Measurements from ENCODE around the gene FSD1.
"Not testable (repeated sequence)": the region's sequence is repeated elsewhere in the genome, so short reads cannot be mapped to it uniquely, and the experiment has no call there.

FSD1 gene

DNA sequence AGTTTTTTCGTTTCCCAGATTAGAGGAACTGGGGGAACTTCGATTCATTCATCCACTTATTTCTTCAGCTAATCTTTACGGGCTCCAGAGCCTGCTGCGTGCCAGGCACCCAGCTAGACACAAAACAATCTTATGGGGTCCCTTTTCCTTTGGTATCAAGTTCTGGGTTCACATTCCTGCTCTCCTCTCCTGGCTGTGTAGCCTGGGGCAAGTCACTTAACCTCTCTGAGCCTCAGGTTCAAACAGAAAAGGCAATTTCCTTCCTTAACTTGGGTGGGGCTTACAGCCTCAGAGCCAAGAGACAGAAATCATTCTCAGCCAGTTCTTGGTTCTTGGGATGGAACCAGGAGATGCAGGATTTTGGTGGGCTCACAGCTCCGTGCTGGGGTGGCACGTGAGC is 19.4 kb upstream of the FSD1 start:
- no peak for ATAC-seq
- no peak for DNase-seq

GRCh38 chr19:4286141-4286540 is 18.3 kb upstream of the FSD1 start:
- ATAC-seq, DNase-seq: not testable (repeated sequence)

DNA sequence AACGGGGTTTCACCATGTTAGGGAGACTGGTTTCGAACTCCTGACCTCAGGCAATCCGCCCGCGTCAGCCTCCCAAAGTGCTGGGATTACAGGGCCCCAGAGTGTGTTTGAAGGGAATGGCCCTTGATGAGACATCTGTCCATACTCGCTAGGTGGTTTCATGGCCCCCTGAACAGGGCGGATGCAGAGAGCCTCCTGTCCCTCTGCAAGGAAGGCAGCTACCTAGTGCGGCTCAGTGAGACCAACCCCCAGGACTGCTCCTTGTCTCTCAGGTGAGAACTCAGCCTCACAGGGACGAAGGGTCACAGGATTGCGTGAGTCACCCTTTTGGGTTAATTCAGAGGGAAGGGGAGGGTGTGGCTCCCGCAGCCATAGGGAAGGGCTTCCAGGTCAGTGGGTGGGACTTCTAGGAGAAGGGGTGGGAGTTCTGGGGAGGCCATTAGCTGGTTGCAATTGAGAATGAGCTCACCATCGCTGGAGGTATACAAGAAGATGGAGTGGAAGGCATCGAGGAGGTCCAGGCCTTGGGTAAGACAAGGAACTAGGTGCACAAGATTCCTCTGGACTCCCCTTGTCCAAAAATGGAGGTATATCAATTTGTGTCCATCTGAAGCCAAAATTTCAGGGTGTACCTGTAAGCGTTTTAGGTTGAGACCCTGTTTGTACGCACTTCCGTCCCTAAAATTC is 16.2 kb upstream of the FSD1 start:
- no peak for DNase-seq
- ATAC-seq = no peak

GRCh38 chr19:4291184-4291732 is 13.1 kb upstream of the FSD1 start:
- DNase-seq (no peak), ATAC-seq (no peak)

DNA sequence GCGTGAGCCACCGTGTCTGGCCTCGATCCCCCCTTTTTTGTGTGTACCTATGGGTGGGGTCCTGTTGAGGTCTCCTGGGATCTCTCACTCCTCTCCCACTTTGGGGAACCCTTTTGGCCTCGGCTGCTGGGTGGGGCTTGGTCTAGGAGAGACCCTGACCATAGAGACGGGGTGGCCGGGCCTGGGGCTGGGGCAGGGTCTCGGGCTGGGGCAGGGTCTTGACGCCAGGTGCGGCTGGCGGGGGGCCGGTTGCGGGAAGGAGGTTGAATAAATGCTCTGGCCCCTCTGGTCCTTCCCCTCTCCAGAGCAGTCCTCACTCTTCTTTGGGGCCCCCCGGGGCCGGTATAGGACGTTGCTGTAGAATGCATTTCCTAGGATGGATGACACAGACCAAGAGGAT is 11.9 kb upstream of the FSD1 start:
- no peak for DNase-seq
- no peak for ATAC-seq

- ATAC-seq = no peak
Observed at GRCh38 chr19:4294389-4294788, 10.0 kb upstream of the FSD1 start.

DNA sequence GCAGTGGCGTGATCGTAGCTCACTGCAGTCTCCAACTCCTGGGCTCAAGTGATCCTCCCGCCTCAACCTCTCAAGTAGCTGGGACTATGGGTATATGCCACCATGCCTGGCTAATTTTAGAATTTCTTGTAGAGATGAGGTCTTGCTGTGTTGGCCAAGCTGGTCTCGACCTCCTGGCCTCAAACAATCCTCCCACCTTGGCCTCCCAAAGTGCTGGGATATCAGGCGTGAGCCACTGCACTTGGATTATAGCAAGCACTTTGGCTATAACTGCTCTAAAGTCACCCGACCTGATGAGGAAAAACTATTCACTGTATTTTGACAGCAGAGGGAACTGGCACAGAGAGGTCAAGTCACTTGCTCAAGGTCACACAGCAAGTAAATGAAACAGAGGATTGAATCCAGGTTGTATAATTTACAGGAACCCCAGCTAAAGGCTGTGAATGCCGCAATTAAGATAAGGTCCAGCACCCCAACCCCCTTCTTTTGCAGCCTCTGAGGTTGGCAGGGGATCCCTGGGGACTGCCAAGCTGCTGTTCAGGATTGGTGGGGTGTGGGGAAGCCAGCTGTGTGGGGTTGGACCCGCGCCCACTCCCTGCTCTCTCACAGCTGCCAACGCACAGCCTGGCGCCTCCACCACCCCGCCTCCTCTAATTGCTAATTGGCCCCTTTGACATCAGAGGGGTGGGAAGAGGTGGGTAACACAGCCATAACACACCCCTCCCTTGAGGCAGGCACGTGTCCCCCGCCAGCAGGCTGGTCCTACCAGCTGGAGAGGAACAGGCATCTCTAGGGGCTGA is 8.2 kb upstream of the FSD1 start:
- ATAC-seq (no peak), DNase-seq (no peak)

More at GRCh38 chr19:4294389-4294788, 10.0 kb upstream of the FSD1 start:
- no peak for DNase-seq

- peak; percentile 95 for ATAC-seq
- DNase-seq = peak; percentile 57
Observed at GRCh38 chr19:4297901-4298809, 6.2 kb upstream of the FSD1 start.

DNA sequence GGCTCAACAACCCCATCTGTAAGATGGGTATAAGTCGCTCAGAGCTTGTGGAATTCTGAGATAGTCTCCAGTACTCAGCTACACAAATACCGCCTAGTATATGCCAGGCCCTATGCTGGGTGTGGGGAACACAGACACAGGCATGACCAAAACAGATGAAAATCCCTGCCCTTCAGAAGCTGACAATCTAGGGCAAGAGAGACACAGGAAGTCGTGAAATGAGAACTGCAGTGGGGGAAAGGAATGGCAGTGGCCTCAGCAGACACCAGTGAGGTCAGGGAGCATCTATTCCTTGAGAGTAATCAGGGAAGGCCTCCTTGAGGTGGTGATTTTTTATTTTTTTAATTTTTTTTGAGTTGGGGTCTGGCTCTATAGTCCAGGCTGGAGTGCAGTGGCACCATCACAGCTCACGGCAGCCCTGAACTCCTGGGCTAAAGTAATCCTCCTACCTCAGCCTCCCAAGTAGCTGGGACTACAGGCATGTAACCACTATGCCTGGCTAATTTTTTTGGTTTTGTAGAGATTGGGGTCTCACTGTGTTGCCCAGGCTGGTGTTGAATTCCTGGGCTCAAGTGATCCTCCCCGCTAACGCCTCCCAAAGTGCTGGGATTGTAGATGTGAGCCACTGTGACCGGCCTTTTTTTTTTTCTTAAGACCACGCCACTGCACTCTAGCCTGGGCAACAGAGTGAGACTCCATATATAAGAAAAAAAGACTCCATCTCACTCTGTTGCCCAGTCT is 5.4 kb upstream of the FSD1 start:
- ATAC-seq (no peak), DNase-seq (no peak)

GRCh38 chr19:4300589-4300988 is 3.8 kb upstream of the FSD1 start:
- DNase-seq (no peak), ATAC-seq (no peak)

DNA sequence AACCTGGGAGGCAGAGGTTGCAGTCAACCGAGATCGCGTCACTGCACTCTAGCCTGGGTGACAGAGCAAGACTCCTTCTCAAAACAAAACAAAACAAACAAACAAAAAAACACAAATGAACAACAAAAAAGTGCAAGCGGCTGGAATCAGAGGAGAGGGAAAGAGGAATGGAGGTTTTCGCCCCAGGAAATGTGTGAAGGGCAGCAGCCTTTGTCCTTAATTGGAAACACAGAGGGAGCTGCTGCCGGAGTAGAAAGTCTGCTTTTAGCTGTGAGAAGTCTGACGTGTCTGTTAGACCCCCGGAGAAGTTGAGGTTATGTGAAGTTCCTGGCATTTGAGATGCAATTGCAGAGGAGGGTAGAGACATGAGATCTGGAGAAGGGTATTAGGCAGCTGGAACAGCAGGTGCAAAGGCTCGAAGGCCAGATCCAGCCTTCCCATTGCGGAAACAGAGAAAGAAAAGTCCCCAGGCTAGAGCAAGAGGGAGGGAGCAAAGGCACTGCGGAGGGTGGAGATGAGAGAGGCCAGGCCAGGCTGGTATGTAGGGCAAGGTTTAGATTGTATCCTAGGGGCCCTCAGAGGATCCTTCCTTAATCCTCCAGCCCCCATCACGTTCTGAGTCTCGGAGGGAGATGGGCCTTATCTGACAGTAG is 2.7 kb upstream of the FSD1 start:
- DNase-seq (no peak), ATAC-seq (no peak)

DNA sequence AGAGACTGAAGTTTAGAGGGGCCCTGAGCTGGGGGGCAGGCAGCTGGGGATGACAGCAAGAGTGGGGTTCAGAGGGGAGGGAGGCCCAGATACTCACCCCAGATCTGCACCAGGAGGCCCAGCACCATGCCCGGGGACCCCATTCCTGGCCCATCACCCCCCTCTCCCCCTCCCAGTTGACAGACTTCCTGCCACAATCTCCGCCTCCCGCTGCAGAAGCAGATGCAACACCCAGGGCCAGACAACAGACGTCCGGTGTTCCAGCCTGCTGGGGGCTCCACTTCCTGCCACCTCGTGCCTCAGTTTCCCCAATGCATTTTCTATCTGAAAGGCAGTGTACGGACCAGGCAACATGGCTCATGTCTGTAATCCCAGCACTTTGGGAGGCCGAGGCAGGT is 2.2 kb upstream of the FSD1 start, which contains the start of gene TMIGD2:
TSS of gene TMIGD2 (minus strand) at position 147 of the 398 bp plus-strand sequence. CDS start at position 143, 4 bp downstream.
- ATAC-seq (no peak), DNase-seq (peak; percentile 29)

DNA sequence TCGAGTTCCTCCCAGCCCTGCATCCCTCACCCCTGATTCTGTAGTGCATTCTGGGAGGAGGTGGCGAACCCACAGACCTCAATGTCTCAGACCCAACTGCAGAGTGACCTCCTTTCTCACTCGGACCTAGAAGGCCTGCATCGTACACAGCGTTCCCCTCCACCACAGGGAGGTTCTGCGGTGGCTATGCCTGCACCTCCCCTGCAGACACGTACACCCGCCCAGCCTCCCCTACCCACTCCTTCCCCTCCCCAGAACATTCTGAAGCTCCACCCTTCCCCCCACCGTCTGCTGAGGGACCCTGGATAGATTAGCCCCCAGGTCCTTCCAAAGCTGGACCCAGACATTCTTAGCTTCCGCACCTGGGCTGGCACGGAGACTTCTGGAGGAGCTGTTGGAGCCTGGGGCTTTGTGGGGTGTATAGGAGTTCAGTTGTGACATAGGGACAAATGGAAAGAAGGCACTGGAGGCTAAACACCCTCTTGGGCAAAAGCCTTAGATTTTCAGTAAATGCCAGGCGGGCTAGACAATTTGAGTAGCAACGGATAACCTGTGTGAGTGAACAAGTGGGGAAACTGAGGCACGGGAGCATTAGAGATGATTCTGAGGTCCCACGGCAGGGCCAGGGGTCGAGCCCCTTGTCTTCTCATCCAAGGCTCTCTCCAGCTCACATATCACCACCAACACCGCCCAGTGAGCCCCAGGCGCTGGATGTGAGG is 420 bp upstream of the FSD1 start:
- DNase-seq = no peak

DNA sequence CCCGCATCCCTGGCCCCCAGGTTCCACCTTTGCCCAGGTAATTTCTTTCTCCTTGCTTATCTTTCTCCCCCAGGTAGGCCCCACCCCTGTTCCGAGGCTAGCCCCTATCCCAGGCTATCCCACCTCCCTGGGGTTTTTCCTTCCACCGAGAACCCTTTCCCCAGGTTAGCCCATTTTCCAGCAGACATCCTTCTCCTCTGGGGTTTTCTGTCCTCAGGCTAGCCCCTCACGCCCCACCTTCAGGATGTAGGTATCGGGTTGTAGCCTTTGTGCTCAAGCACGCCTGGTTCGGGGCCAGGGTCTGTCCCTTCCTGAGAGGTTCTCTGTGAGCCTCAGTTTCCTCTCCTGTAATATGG is 837 bp downstream of the FSD1 start:
- DNase-seq (no peak), ATAC-seq (no peak)

More for the DNA sequence above, 420 bp upstream of the FSD1 start:
- no peak for ATAC-seq

- DNase-seq (no peak), ATAC-seq (no peak)
Observed at GRCh38 chr19:4305659-4306058, 1.3 kb downstream of the FSD1 start.

DNA sequence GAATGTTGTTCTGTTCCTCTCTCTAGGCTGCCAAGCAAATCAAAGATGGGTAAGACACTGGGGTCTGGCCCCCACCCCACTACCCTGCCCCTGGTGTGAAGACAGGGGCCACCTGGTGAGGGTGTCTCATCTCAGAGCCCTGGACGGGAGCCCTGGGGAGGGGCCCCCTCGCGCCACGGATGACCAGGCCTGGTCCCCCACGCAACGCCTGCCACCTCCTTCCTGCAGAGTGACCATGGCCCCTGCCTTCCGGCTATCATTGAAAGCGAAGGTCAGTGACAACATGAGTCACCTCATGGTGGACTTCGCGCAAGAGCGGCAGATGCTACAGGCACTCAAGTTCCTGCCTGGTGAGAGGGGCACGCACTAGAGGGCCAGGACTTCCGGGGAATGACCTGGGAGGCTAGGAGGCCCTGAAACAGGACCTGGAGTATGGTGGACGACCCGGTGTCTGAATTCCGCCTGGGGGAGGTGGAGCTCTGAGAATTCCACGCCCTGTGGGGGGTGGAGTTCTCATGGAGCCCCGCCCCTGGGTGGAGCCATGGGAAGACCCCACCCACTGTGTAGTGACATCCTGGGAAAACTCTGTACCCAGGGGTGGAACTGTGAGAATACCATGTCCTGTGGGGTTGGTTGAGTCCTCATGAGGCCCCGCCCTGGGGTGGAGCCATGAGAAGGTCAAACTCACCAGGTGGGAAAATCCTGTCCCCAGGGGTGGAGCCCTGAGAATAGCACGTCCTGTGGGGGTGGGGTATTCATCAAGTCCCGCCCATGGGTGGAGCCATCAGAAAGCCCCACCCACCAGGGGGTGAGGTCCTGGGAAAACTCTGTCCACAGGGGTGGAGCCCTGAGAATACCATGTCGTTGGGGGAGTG is 6.1 kb downstream of the FSD1 start:
- DNase-seq = peak; percentile 39
- ATAC-seq = peak; percentile 49

DNA sequence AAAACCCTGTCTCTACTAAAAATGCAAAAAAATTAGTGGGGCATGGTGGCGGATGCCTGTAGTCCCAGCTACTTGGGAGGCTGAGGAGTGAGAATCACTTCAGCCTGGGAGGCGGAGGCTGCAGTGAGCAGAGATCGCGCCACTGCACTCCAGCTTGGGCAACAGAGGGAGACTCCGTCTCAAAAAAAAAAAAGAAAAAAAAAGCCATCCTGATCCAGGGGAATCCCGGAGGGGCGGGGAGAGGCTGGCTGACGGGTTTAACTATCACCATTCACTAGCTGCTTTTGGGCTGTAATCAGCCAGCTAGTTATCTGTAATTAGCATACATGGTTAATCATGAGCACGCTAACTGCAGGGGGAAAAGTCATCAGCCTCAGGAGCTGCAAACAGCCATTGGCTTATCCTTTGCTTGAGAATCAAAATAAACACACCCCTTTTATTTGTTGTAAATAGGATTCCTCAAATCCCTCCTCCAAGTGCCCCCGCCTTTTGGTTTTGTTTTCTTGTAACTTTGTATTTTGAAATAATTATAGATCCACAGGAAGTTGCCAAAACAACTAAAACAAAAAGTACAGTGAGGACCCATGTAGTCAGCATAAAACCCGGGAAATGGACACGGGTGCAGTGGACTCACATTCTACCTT is 9.6 kb downstream of the FSD1 start:
- no peak for ATAC-seq
- DNase-seq = no peak

- no peak for ATAC-seq
- DNase-seq = no peak
Observed at GRCh38 chr19:4316956-4317355, 12.6 kb downstream of the FSD1 start.

GRCh38 chr19:4318460-4318859 is 14.1 kb downstream of the FSD1 start:
- no peak for DNase-seq
- ATAC-seq = no peak
